ENCODE results near the gene XRCC1. TPM values are rescaled to one million over a fixed set of nuclear protein-coding genes. Genes with fewer than 3 reads are reported as not detected.
A peak's percentile ranks its signal among the peaks of the same experiment; 100 is the strongest.

The XRCC1 gene
- total and polyA plus RNA-seq, 9 of the 15 experiments (the other 6 are each of a cell fraction or from before 2014, with no cell fraction given), result 1.5 to 36.9 (median 24.9) TPM

- TF ChIP-seq ZBTB43 (CRISPR knock-in tag; IDR thresholded peaks at IDR 0.05), result no peak
- TF ChIP-seq ETV1 (tag; conservative IDR thresholded peaks at IDR 0.05; ENCODE audit: low read depth), result no peak
- peak; percentile 91 for TF ChIP-seq BCOR (IDR thresholded peaks at IDR 0.05)
- TF ChIP-seq HSF4 (CRISPR knock-in tag; IDR thresholded peaks at IDR 0.05; ENCODE audit: borderline replicate concordance), result no peak
- no peak for TF ChIP-seq NR0B1 (IDR thresholded peaks at IDR 0.05; ENCODE audit: partially characterized antibody)
- TF ChIP-seq ZNF77 (CRISPR knock-in tag; IDR thresholded peaks at IDR 0.05), result no peak
- TF ChIP-seq FOXP1 (CRISPR knock-in tag; IDR thresholded peaks at IDR 0.05), result no peak
- TF ChIP-seq NEUROD1 (IDR thresholded peaks at IDR 0.05; ENCODE audit: borderline replicate concordance, low read depth, low read length, partially characterized antibody), result no peak
- TF ChIP-seq RCOR1 (IDR thresholded peaks at IDR 0.05; ENCODE audit: borderline replicate concordance in 1 of 2, low read depth in 2 of 2, low read length in 2 of 2), result peak in 1 of 2 experiments; percentile 46; a peak in 1 of 4 replicates
- TF ChIP-seq HDAC1 (IDR thresholded peaks at IDR 0.05), result 0 out of 4 replicates have a peak, but pooled peaks of 1 of the 2 experiments have one; percentile 18
- no peak for TF ChIP-seq MBD1 (CRISPR knock-in tag; IDR thresholded peaks at IDR 0.05)
- peak; percentile 45; the same call in 1 of the 2 replicates for TF ChIP-seq JUND (IDR thresholded peaks at IDR 0.05; ENCODE audit: borderline replicate concordance, low read depth, low read length)
- TF ChIP-seq JUND (tag; IDR thresholded peaks at IDR 0.05; ENCODE audit: borderline replicate concordance, low read depth, low read length), result no peak
- no peak for TF ChIP-seq GTF2B (IDR thresholded peaks at IDR 0.05; ENCODE audit: extremely low read depth, insufficient read length)
- 0 out of 2 replicates have a peak, but pooled peaks have one; percentile 25 for TF ChIP-seq CBX1 (IDR thresholded peaks at IDR 0.05; ENCODE audit: low read depth)
- peak; percentile 39 for TF ChIP-seq DACH1 (IDR thresholded peaks at IDR 0.05; ENCODE audit: partially characterized antibody)
- TF ChIP-seq XRCC3 (IDR thresholded peaks at IDR 0.05), result no peak
- peak; percentile 40; the same call in 1 of the 2 replicates for TF ChIP-seq SMARCA5 (IDR thresholded peaks at IDR 0.05)
- TF ChIP-seq TCF7L2 (IDR thresholded peaks at IDR 0.05; ENCODE audit: low read depth, low read length), result no peak
- peak; percentile 16; the same call in 1 of the 2 replicates for TF ChIP-seq ARID1B (IDR thresholded peaks at IDR 0.05)
- TF ChIP-seq NFIC (IDR thresholded peaks at IDR 0.05), result peak; percentile 71
- TF ChIP-seq SMAD2 (IDR thresholded peaks at IDR 0.05; ENCODE audit: low read depth, low read length), result no peak
- TF ChIP-seq OTX1 (CRISPR knock-in tag; IDR thresholded peaks at IDR 0.05), result no peak
Measured at GRCh38 chr19:43505941-43506340, 69.4 kb downstream of the XRCC1 start (continued).
